HepG2 (cell line): ENCODE measurements around the gene TPO. TPM values are rescaled to one million over a fixed set of nuclear protein-coding genes. Genes with fewer than 3 reads are reported as not detected.

ENCODE experiments used
- ATAC-seq: fragments of 200-7000 bp; cut with Tn5 transposase; 3 replicates; pipeline ENCODE4 v1.9.1; 2020; ENCODE audit warnings: mild to moderate bottlenecking, moderate library complexity
- BruUV-seq: library from RNA; stranded (reverse); fragments of 400-500 nt; replicated peaks from 2 replicates; lab custom pipeline; 2021; lab: Mats Ljungman, UMichigan
- CTCF ChIA-PET: fragments of 300-600 bp; formaldehyde crosslinking; extraction: SDS; loops from one replicate; lab custom pipeline; 2021; ENCODE audit warnings: low total read pairs, inconsistent platforms, low intra/inter-chr PET ratio; lab: Yijun Ruan, JAX
- POLR2A ChIA-PET: fragments of 350-600 bp; sonication (Branson Sonifier 250); formaldehyde crosslinking; loops from one replicate; lab custom pipeline; 2020; ENCODE audit warnings: antibody characterized with exemption, inconsistent platforms; lab: Yijun Ruan, JAX
- DNase-seq: peaks from one replicate; pipeline ENCODE4 v3.0.0-alpha.2; 2015; ENCODE audit warnings: low spot score
- FAIRE-seq: peaks from 3 replicates; lab custom pipeline; 2011; peaks lifted over from hg19 to GRCh38; lab: Jason Lieb, UNC
- H2AFZ ChIP-seq: one replicate; pipeline ENCODE4 v1.6.1; 2011; ENCODE audit warnings: low read length, inconsistent platforms
- H3K27ac ChIP-seq: fragments of 300-600 bp; 3 replicates; pipeline ENCODE4 v1.8.0; 2011; ENCODE audit warnings: mixed run types, mild to moderate bottlenecking, mixed read lengths, low read length, inconsistent platforms; ENCODE audit not compliant: insufficient read depth; ENCODE audit errors: extremely low read length
- H3K27me3 ChIP-seq, 2 experiments: fragments of 200-600 bp in 1 of 2; 2 replicates in 1 of 2; 3 replicates in 1 of 2; pipeline versions ENCODE4 v1.6.0 to v1.8.0; 2011; ENCODE audit warnings: low read length in 2 of 2, mild to moderate bottlenecking in 2 of 2, moderate library complexity in 2 of 2, inconsistent platforms in 1 of 2; ENCODE audit not compliant: insufficient read depth in 2 of 2, control insufficient read depth in 1 of 2
- H3K36me3 ChIP-seq, 2 experiments: fragments of 200-600 bp in 1 of 2; replicated peaks in 1 of 2; 2 replicates in 1 of 2; 3 replicates in 1 of 2; pipeline versions ENCODE4 v1.5.1 to v1.8.0; 2011; ENCODE audit warnings: low read length in 2 of 2, inconsistent platforms in 1 of 2; ENCODE audit not compliant: insufficient read depth in 2 of 2, control insufficient read depth in 1 of 2
- H3K4me1 ChIP-seq: 2 replicates; pipeline ENCODE4 v1.5.1; 2012; ENCODE audit warnings: low read length, inconsistent platforms; ENCODE audit not compliant: insufficient read depth
- H3K4me2 ChIP-seq: 2 replicates; pipeline ENCODE4 v1.6.0; 2011; ENCODE audit warnings: low read depth, low read length, inconsistent platforms
- H3K4me3 ChIP-seq, 3 experiments: fragments of 200-600 bp in 1 of 3; sonication (generic), shearing (Covaris generic) in 1 of 3; replicated peaks in 1 of 3; 2 replicates each; pipeline ENCODE4 v1.5.1; 2011 to 2016; ENCODE audit warnings: low read length in 3 of 3, inconsistent platforms in 2 of 3, low read depth in 2 of 3, mild to moderate bottlenecking in 2 of 3, control low read depth in 1 of 3, mixed read lengths in 1 of 3; ENCODE audit not compliant: insufficient read depth in 1 of 3
- H3K79me2 ChIP-seq: one replicate; pipeline ENCODE4 v1.6.1; 2011; ENCODE audit warnings: low read length, inconsistent platforms; ENCODE audit not compliant: insufficient read depth
- H3K9ac ChIP-seq: 2 replicates; pipeline ENCODE4 v1.6.0; 2011; ENCODE audit warnings: mild to moderate bottlenecking, low read depth, low read length, inconsistent platforms; ENCODE audit not compliant: insufficient read depth
- H3K9me3 ChIP-seq: 2 replicates; pipeline ENCODE4 v1.5.1; 2012; ENCODE audit warnings: mild to moderate bottlenecking, low read length
- H4K20me1 ChIP-seq: 2 replicates; pipeline ENCODE4 v1.6.0; 2011; ENCODE audit warnings: inconsistent platforms, mild to moderate bottlenecking, low read length, moderate library complexity; ENCODE audit not compliant: insufficient read depth
- CENPX ChIP-seq: sonication (generic); formaldehyde crosslinking; IDR thresholded peaks from 2 replicates; pipeline ENCODE4 v1.9.0; 2021; ENCODE audit warnings: mild to moderate bottlenecking, missing genetic modification reagents, moderate library complexity
- HNF4G ChIP-seq, 2 experiments: sonication (generic) in 1 of 2; formaldehyde crosslinking in 1 of 2; IDR thresholded peaks; 2 replicates each; pipeline versions ENCODE4 v1.4.0 to v1.6.1; 2011 to 2020; ENCODE audit warnings: borderline replicate concordance in 2 of 2, low read depth in 2 of 2, mild to moderate bottlenecking in 2 of 2, low read length in 1 of 2, missing genetic modification reagents in 1 of 2, moderate library complexity in 1 of 2
- HNRNPLL ChIP-seq: fragments of 200-400 bp; formaldehyde crosslinking; IDR thresholded peaks from 2 replicates; pipeline ENCODE4 v1.6.1; 2017; ENCODE audit warnings: mild to moderate bottlenecking, low read depth, low read length; ENCODE audit not compliant: poor library complexity, severe bottlenecking
- KAT8 ChIP-seq: IDR thresholded peaks from 2 replicates; pipeline ENCODE4 v1.6.1; 2016; ENCODE audit warnings: missing genetic modification reagents, missing compliant biosample characterization
- KDM3A ChIP-seq: IDR thresholded peaks from 2 replicates; pipeline ENCODE4 v1.6.1; 2018; ENCODE audit warnings: low read depth, missing compliant biosample characterization
- POLR2AphosphoS2 ChIP-seq: IDR thresholded peaks from 2 replicates; pipeline ENCODE4 v1.6.1; 2011; ENCODE audit warnings: low read depth, low read length, improper control_type of control experiment
- RBM22 ChIP-seq: fragments of 200-400 bp; formaldehyde crosslinking; optimal IDR thresholded peaks from 2 replicates; pipeline ENCODE3; 2017; ENCODE audit warnings: mild to moderate bottlenecking, low read length, moderate library complexity
- RXRB ChIP-seq: IDR thresholded peaks from 2 replicates; pipeline ENCODE4 v1.6.1; 2016; ENCODE audit warnings: borderline replicate concordance, missing genetic modification reagents, missing compliant biosample characterization
- TBX2 ChIP-seq: sonication (generic); formaldehyde crosslinking; IDR thresholded peaks from 2 replicates; pipeline ENCODE4 v1.5.0; 2020; ENCODE audit warnings: missing genetic modification reagents, mild to moderate bottlenecking, borderline replicate concordance
- U2AF1 ChIP-seq: fragments of 200-400 bp; formaldehyde crosslinking; optimal IDR thresholded peaks from 2 replicates; pipeline ENCODE3; 2017; ENCODE audit warnings: mild to moderate bottlenecking, low read depth, low read length
- ZBTB38 ChIP-seq: sonication (generic); formaldehyde crosslinking; IDR thresholded peaks from 2 replicates; pipeline ENCODE4 v1.5.1; 2020; ENCODE audit warnings: mild to moderate bottlenecking, missing genetic modification reagents
- ZMYM2 ChIP-seq: sonication (generic); formaldehyde crosslinking; IDR thresholded peaks from 2 replicates; pipeline ENCODE4 v1.8.0; 2022; ENCODE audit warnings: mild to moderate bottlenecking, missing genetic modification reagents
- ZNF136 ChIP-seq: sonication (generic); formaldehyde crosslinking; IDR thresholded peaks from 2 replicates; pipeline ENCODE4 v1.8.1; 2022; ENCODE audit warnings: low read depth, mild to moderate bottlenecking, moderate library complexity, missing genetic modification reagents
- ZNF256 ChIP-seq: sonication (generic); formaldehyde crosslinking; conservative IDR thresholded peaks from 2 replicates; pipeline ENCODE4 v1.4.0; 2020; ENCODE audit warnings: missing genetic modification reagents
- ZNF441 ChIP-seq: sonication (generic); formaldehyde crosslinking; IDR thresholded peaks from 2 replicates; pipeline ENCODE4 v1.7.0; 2021; ENCODE audit warnings: missing genetic modification reagents, borderline replicate concordance
- ZNF501 ChIP-seq: sonication (generic); formaldehyde crosslinking; IDR thresholded peaks from 2 replicates; pipeline ENCODE4 v1.5.1; 2020; ENCODE audit warnings: mild to moderate bottlenecking, moderate library complexity, missing genetic modification reagents
- ZNF552 ChIP-seq: sonication (generic); formaldehyde crosslinking; IDR thresholded peaks from 2 replicates; pipeline ENCODE4 v1.9.0; 2022; ENCODE audit warnings: missing genetic modification reagents, mild to moderate bottlenecking, borderline replicate concordance
- ZNF557 ChIP-seq: sonication (generic); formaldehyde crosslinking; IDR thresholded peaks from 2 replicates; pipeline ENCODE4 v1.4.0; 2020; ENCODE audit warnings: missing genetic modification reagents
- ZNF709 ChIP-seq: sonication (generic); formaldehyde crosslinking; IDR thresholded peaks from 2 replicates; pipeline ENCODE4 v1.5.0; 2020; ENCODE audit warnings: mild to moderate bottlenecking, missing genetic modification reagents
- ZNF83 ChIP-seq: sonication (generic); formaldehyde crosslinking; IDR thresholded peaks from 2 replicates; pipeline ENCODE4 v1.4.0; 2020; ENCODE audit warnings: missing genetic modification reagents, mild to moderate bottlenecking, borderline replicate concordance
- ZNF891 ChIP-seq: sonication (generic); formaldehyde crosslinking; IDR thresholded peaks from 2 replicates; pipeline ENCODE4 v1.5.0; 2020; ENCODE audit warnings: mild to moderate bottlenecking, missing genetic modification reagents
- WGBS: methylation state at CpG from one replicate; pipeline ENCODE4 v1.1.6; 2017; ENCODE audit warnings: low lambda C conversion rate; 5-methylcytosine and 5-hydroxymethylcytosine counted together
- in situ Hi-C: cut with HindIII; loops from 2 replicates; pipeline ENCODE4 v1.10.0; 2017; ENCODE audit warnings: low pct_unique_long_range_greater_than_20kb; ENCODE audit not compliant: extremely low pct_ligation_motif_present
- intact Hi-C: fragments of 100-400 bp; cut with micrococcal nuclease; formaldehyde crosslinking; loops from one replicate; pipeline ENCODE4 v1.10.0; 2022; ENCODE audit not compliant: unreplicated experiment
- polyA plus RNA-seq, 8 experiments: library from polyadenylated mRNA; depleted of rRNA in 3 of 8; stranded (reverse) in 7 of 8; unstranded in 1 of 8; fragments of >200 nt; fragmentation: Illumina TruSeq in 4 of 8; extraction: Trizol in 4 of 8; gene quantifications; 2 replicates each; pipeline versions ENCODE4 v1.2.1 to v1.2.3, GENCODE V29; 2011 to 2016; ENCODE audit warnings: low read depth in 4 of 8, missing spikeins in 1 of 8, mixed read lengths in 1 of 8; ENCODE audit not compliant: insufficient read depth in 1 of 8
- total RNA-seq, 5 experiments: library from RNA; depleted of rRNA; stranded (reverse); fragments of >200 nt; fragmentation: Illumina TruSeq; extraction: Trizol; gene quantifications; 2 replicates each; pipeline ENCODE4 v1.2.3, GENCODE V29; 2016; ENCODE audit warnings: low read depth in 1 of 5
- TF ChIP-seq, protein P1 (sequence below): sonication (generic); formaldehyde crosslinking; IDR thresholded peaks from 2 replicates; pipeline ENCODE4 v1.8.1; 2023; ENCODE audit warnings: missing genetic modification reagents, mild to moderate bottlenecking, borderline replicate concordance
- TF ChIP-seq, protein P2 (sequence below): sonication (generic); formaldehyde crosslinking; IDR thresholded peaks from 2 replicates; pipeline ENCODE4 v1.4.0; 2020; ENCODE audit warnings: missing genetic modification reagents

Gene TPO
- total and polyA plus RNA-seq, 2 of the 13 experiments (the other 11 are each of a cell fraction or from before 2014, with no cell fraction given), result not detected

DNA sequence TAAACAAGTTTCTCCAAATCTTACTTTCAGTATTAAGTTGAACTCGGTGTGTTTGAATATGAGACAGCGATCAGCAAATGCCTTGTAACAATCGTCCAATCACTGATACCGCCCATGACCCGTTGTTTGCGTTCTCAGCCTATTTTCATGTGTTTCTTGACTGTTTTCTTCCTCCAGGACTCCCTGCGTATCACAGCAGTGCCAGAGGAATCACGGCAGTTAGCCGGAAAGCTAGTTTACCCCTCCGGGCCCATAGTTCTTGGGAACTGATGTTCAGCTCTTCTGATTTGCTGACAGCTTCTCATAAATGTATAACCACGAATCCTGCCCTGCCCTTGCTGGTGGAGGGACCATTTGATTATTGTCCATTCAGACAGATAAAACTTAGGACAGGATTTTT, 42.2 kb upstream of the TPO start:
- no TSS peak for BruUV-seq
- WGBS, result 16% methylated on average over 11 of the region's 11 CpGs

DNA sequence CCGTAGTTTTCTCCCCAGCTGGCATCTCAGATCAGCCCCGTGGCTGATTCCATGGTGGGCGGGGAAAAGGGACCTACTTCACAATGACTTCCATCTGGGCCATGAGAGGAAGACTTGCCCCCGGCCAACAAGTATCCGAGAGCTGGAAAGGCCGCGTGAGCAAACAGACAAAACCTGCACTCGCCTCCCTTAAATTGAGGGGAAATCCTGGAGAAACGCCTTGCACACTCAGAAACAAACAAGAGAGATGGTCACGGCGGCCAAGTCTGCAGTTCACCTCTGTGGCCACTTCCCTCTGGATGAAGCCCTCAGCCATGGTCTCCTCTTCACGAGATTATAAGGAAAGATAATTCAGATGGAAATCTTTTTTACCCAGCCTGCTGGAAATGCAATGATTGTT, 39.4 kb upstream of the TPO start:
- no TSS peak for BruUV-seq
- ATAC-seq, result no peak
- H3K36me3 ChIP-seq, result no peaks in the 10 kb centered on the region
- no peak overlapping the region for H3K9ac ChIP-seq
- H3K4me1 ChIP-seq, result no peaks in the 10 kb centered on the region
- POLR2A ChIA-PET, result no interaction called here
- H3K79me2 ChIP-seq, result no peaks in the 10 kb centered on the region
- H3K4me3 ChIP-seq, result no peak overlapping the region
- intact Hi-C loops, result no loop called here
- no peak overlapping the region for H2AFZ ChIP-seq
- H3K4me2 ChIP-seq, result no peak overlapping the region
- H3K9me3 ChIP-seq, result no peaks in the 10 kb centered on the region
- FAIRE-seq, result no peak
- H3K27ac ChIP-seq, result no peak overlapping the region
- CTCF ChIA-PET, result no interaction called here
- 51% methylated on average over 11 of the region's 12 CpGs for WGBS
- no peaks in the 10 kb centered on the region for H4K20me1 ChIP-seq
- no peak for DNase-seq
- in situ Hi-C loops, result no loop called here
- peaks cover 12 to 80% of the 10 kb centered on the region in 2 experiments for H3K27me3 ChIP-seq
- TF ChIP-seq, protein P1, sequence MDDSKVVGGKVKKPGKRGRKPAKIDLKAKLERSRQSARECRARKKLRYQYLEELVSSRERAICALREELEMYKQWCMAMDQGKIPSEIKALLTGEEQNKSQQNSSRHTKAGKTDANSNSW, result no peak
- TF ChIP-seq CENPX (CRISPR knock-in tag) (no peak), ZNF501 (CRISPR knock-in tag) (no peak), ZBTB38 (no peak), TBX2 (CRISPR knock-in tag) (no peak), HNRNPLL (no peak), HNF4G (IDR thresholded peaks at IDR 0.05; ENCODE audit: borderline replicate concordance, low read depth, low read length) (no peak), HNF4G (CRISPR knock-in tag; IDR thresholded peaks at IDR 0.05; ENCODE audit: borderline replicate concordance, low read depth) (no peak), KDM3A (CRISPR knock-in tag) (no peak), POLR2AphosphoS2 (no peak), ZNF83 (CRISPR knock-in tag) (no peak), RBM22 (no peak), ZNF709 (CRISPR knock-in tag) (no peak)

More for the DNA sequence above, 42.2 kb upstream of the TPO start:
- peaks cover 4 to 63% of the 10 kb centered on the region in 2 experiments; a peak in 4 of 5 replicates for H3K27me3 ChIP-seq
- H3K79me2 ChIP-seq, result no peaks in the 10 kb centered on the region
- in situ Hi-C loops, result no loop called here
- no peak overlapping the region for H3K9ac ChIP-seq
- intact Hi-C loops, result no loop called here
- H3K4me1 ChIP-seq, result no peaks in the 10 kb centered on the region
- no peaks in the 10 kb centered on the region for H3K36me3 ChIP-seq
- H2AFZ ChIP-seq, result no peak overlapping the region
- no peak overlapping the region for H3K4me2 ChIP-seq
- DNase-seq (no peak), ATAC-seq (no peak), FAIRE-seq (no peak)
- no peak overlapping the region for H3K27ac ChIP-seq
- no peaks in the 10 kb centered on the region for H4K20me1 ChIP-seq
- H3K9me3 ChIP-seq, result no peaks in the 10 kb centered on the region
- CTCF ChIA-PET, result no interaction called here
- H3K4me3 ChIP-seq, result no peak overlapping the region
- TF ChIP-seq, protein P2, sequence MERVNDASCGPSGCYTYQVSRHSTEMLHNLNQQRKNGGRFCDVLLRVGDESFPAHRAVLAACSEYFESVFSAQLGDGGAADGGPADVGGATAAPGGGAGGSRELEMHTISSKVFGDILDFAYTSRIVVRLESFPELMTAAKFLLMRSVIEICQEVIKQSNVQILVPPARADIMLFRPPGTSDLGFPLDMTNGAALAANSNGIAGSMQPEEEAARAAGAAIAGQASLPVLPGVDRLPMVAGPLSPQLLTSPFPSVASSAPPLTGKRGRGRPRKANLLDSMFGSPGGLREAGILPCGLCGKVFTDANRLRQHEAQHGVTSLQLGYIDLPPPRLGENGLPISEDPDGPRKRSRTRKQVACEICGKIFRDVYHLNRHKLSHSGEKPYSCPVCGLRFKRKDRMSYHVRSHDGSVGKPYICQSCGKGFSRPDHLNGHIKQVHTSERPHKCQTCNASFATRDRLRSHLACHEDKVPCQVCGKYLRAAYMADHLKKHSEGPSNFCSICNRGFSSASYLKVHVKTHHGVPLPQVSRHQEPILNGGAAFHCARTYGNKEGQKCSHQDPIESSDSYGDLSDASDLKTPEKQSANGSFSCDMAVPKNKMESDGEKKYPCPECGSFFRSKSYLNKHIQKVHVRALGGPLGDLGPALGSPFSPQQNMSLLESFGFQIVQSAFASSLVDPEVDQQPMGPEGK (CRISPR knock-in tag), result no peak
- TF ChIP-seq ZNF441 (no peak), ZNF557 (CRISPR knock-in tag) (no peak), ZNF256 (CRISPR knock-in tag) (no peak), KAT8 (no peak), ZNF136 (no peak), ZNF891 (CRISPR knock-in tag) (no peak), ZMYM2 (no peak), ZNF552 (CRISPR knock-in tag) (no peak), RXRB (CRISPR knock-in tag) (no peak), U2AF1 (no peak)
- POLR2A ChIA-PET, result no interaction called here
